GM12878 (cell line): ENCODE measurements around the gene CD38. TPM values are rescaled to one million over a fixed set of nuclear protein-coding genes. Genes with fewer than 3 reads are reported as not detected.

Experiments used
- ATAC-seq: fragments of 200-7000 bp; cut with Tn5 transposase; 3 replicates; pipeline ENCODE4 v1.9.1; 2020; ENCODE audit warnings: mild to moderate bottlenecking, moderate library complexity
- BruUV-seq: library from RNA; stranded (reverse); fragments of 400-500 nt; replicated peaks from 2 replicates; lab custom pipeline; 2021; lab: Mats Ljungman, UMichigan
- CTCF ChIA-PET: fragments of 300-600 bp; sonication (Branson Sonifier 250); formaldehyde crosslinking; extraction: SDS; loops from one replicate; lab custom pipeline; 2021; ENCODE audit warnings: inconsistent platforms; lab: Yijun Ruan, JAX
- POLR2A ChIA-PET: fragments of 350-600 bp; formaldehyde crosslinking; extraction: SDS; loops from one replicate; lab custom pipeline; 2021; ENCODE audit warnings: inconsistent platforms; lab: Charles Lee
- RAD21 ChIA-PET: fragments of 300-600 bp; sonication (Branson Sonifier 250); formaldehyde crosslinking; loops from one replicate; lab custom pipeline; 2023; ENCODE audit warnings: antibody characterized with exemption; ENCODE audit not compliant: unreplicated experiment; lab: Charles Lee
- SMC1A ChIA-PET: fragments of 300-600 bp; sonication (Branson Sonifier 250); formaldehyde crosslinking; loops from one replicate; lab custom pipeline; 2023; ENCODE audit not compliant: unreplicated experiment, uncharacterized antibody; lab: Charles Lee
- DNase-seq: peaks from one replicate; pipeline ENCODE4 v3.0.0-alpha.2; 2011; ENCODE audit warnings: low read depth, low spot score
- FAIRE-seq: peaks from 3 replicates; lab custom pipeline; 2011; peaks lifted over from hg19 to GRCh38; lab: Jason Lieb, UNC
- H2AFZ ChIP-seq: 2 replicates; pipeline ENCODE4 v1.6.0; 2011; ENCODE audit warnings: low read depth, low read length, control low read depth; ENCODE audit not compliant: control insufficient read depth
- H3K27ac ChIP-seq: 2 replicates; pipeline ENCODE4 v1.5.1; 2011; ENCODE audit warnings: control low read depth; ENCODE audit not compliant: control insufficient read depth, insufficient read depth
- H3K27me3 ChIP-seq, 2 experiments: replicated peaks in 1 of 2; 2 replicates each; pipeline versions ENCODE4 v1.6.0 to v1.6.1; 2011; ENCODE audit warnings: low read length in 1 of 2; ENCODE audit not compliant: control insufficient read depth in 2 of 2, insufficient read depth in 2 of 2
- H3K36me3 ChIP-seq, 2 experiments: 2 replicates each; pipeline ENCODE4 v1.5.1; 2011; ENCODE audit warnings: low read length in 1 of 2; ENCODE audit not compliant: control insufficient read depth in 2 of 2, insufficient read depth in 2 of 2
- H3K4me1 ChIP-seq: 2 replicates; pipeline ENCODE4 v1.6.1; 2011; ENCODE audit warnings: mild to moderate bottlenecking, low read length, moderate library complexity, mixed read lengths; ENCODE audit not compliant: control insufficient read depth, insufficient read depth
- H3K4me2 ChIP-seq: 2 replicates; pipeline ENCODE4 v1.6.0; 2011; ENCODE audit warnings: control low read depth; ENCODE audit not compliant: control insufficient read depth, insufficient read depth
- H3K4me3 ChIP-seq: fragments of 200-600 bp; sonication (generic); 2 replicates; pipeline ENCODE4 v1.5.1; 2016
- H3K79me2 ChIP-seq: 2 replicates; pipeline ENCODE4 v1.6.0; 2011; ENCODE audit warnings: low read length; ENCODE audit not compliant: control insufficient read depth, insufficient read depth
- H3K9ac ChIP-seq: 2 replicates; pipeline ENCODE4 v1.8.0; 2011; ENCODE audit warnings: low read length, control low read depth, mixed read lengths; ENCODE audit not compliant: control insufficient read depth, insufficient read depth
- H3K9me3 ChIP-seq: replicated peaks from 3 replicates; pipeline ENCODE4 v1.5.1; 2011; ENCODE audit warnings: mild to moderate bottlenecking, low read length; ENCODE audit not compliant: control insufficient read depth, insufficient read depth
- H4K20me1 ChIP-seq: 2 replicates; pipeline ENCODE4 v1.6.0; 2011; ENCODE audit not compliant: control insufficient read depth, insufficient read depth
- CHD4 ChIP-seq: fragments of 200-600 bp; sonication (generic); IDR thresholded peaks from 2 replicates; pipeline ENCODE4 v1.6.1; 2016; ENCODE audit warnings: mild to moderate bottlenecking
- CTCF ChIP-seq, 3 experiments: IDR thresholded peaks in 2 of 3; conservative IDR thresholded peaks in 1 of 3; 2 replicates each; pipeline ENCODE4 v1.5.1; 2011; ENCODE audit warnings: low read depth in 3 of 3, low read length in 3 of 3, mild to moderate bottlenecking in 3 of 3, control low read depth in 2 of 3, moderate library complexity in 2 of 3, inconsistent platforms in 1 of 3, mixed read lengths in 1 of 3; ENCODE audit not compliant: control insufficient read depth in 2 of 3, insufficient read depth in 1 of 3; ENCODE audit errors: extremely low read depth in 1 of 3
- CUX1 ChIP-seq: IDR thresholded peaks from 2 replicates; pipeline ENCODE4 v1.6.1; 2012; ENCODE audit warnings: improper control_type of control experiment, low read depth, low read length; ENCODE audit not compliant: insufficient replicate concordance
- DPF2 ChIP-seq: fragments of 450-650 bp; IDR thresholded peaks from 2 replicates; pipeline ENCODE4 v1.6.1; 2017; ENCODE audit warnings: mild to moderate bottlenecking
- RAD21 ChIP-seq: IDR thresholded peaks from 2 replicates; pipeline ENCODE4 v1.6.1; 2011; ENCODE audit warnings: mild to moderate bottlenecking, low read depth, low read length, moderate library complexity; ENCODE audit not compliant: insufficient read depth
- SPI1 ChIP-seq: IDR thresholded peaks from 2 replicates; pipeline ENCODE4 v1.6.1; 2011; ENCODE audit warnings: low read depth, mild to moderate bottlenecking, low read length, moderate library complexity, borderline replicate concordance; ENCODE audit not compliant: insufficient read depth
- ZNF274 ChIP-seq: IDR thresholded peaks from one replicate; pipeline ENCODE4 v1.8.0; 2011; ENCODE audit not compliant: insufficient read length, insufficient read depth
- WGBS: methylation state at CpG from one replicate; pipeline ENCODE4 v1.1.6; 2016; ENCODE audit warnings: low lambda C conversion rate; ENCODE audit not compliant: insufficient replicate concordance, insufficient coverage; ENCODE audit errors: missing lambda C conversion rate; 5-methylcytosine and 5-hydroxymethylcytosine counted together
- in situ Hi-C: fragments of 300-500 bp; cut with MboI; formaldehyde crosslinking; loops from 9 replicates; pipeline ENCODE4 v1.14.3; 2018; ENCODE audit warnings: mixed read lengths
- intact Hi-C: fragments of 100-400 bp; cut with micrococcal nuclease; formaldehyde crosslinking; loops from one replicate; pipeline ENCODE4 v1.14.2; 2022; ENCODE audit not compliant: unreplicated experiment
- polyA plus RNA-seq, 11 experiments: library from polyadenylated mRNA; depleted of rRNA in 4 of 11; unstranded in 6 of 11; stranded (reverse) in 5 of 11; fragments of >200 nt; fragmentation: Nextera tagmentation in 4 of 11; fragmentation: Illumina TruSeq in 1 of 11; extraction: Ambion mirVana in 4 of 11; extraction: Trizol in 1 of 11; gene quantifications; 1 replicate in 1 of 11; 2 replicates in 10 of 11; pipeline versions ENCODE4 v1.2.1 to v1.2.3, GENCODE V29; 2011 to 2016; ENCODE audit warnings: inconsistent platforms in 2 of 11, missing spikeins in 2 of 11, low read depth in 1 of 11
- total RNA-seq, 4 experiments: library from RNA; depleted of rRNA in 3 of 4; stranded (reverse); fragments of >200 nt in 3 of 4; fragmentation: Illumina TruSeq in 1 of 4; extraction: Trizol in 1 of 4; gene quantifications; 2 replicates each; pipeline versions ENCODE4 v1.2.1 to v1.2.3, GENCODE V29; 2013 to 2021

Gene CD38
- total and polyA plus RNA-seq, 10 of the 15 experiments (the other 5 are each of a cell fraction or from before 2014, with no cell fraction given) = 3.5 to 39.8 (median 12.7) TPM

- Histone ChIP-seq H3K79me2 (no peaks in the 10 kb centered on the region), H3K4me2 (no peak overlapping the region), H3K27me3 (no peaks in the 10 kb centered on the region; a peak in 1 of 4 replicates), H3K4me1 (no peaks in the 10 kb centered on the region), H3K9me3 (no peaks in the 10 kb centered on the region; the same call in 2 of the 3 replicates), H3K36me3 (no peaks in the 10 kb centered on the region), H3K4me3 (no peak overlapping the region), H3K9ac (no peak overlapping the region), H3K27ac (no peak overlapping the region), H4K20me1 (no peaks in the 10 kb centered on the region), H2AFZ (no peak overlapping the region)
- TF ChIP-seq SPI1 (peak; percentile 44; the same call in 1 of the 2 replicates), RAD21 (no peak), ZNF274 (no peak)
- intact Hi-C loops = no loop called here
- in situ Hi-C loops = no loop called here
- SMC1A ChIA-PET = interaction anchor here (0.7 to 3.2 kb wide), 4 partner anchors 11 to 147 kb away, joined by 3 to 17 read pairs (median 4); no protein-coding TSS in a partner anchor
- no peak for DNase-seq
- FAIRE-seq = no peak
- no TSS peak for BruUV-seq
- CTCF ChIA-PET = interaction anchor here (0.7 to 3.6 kb wide), 11 partner anchors 11 to 257 kb away, joined by 3 to 33 read pairs (median 6); no protein-coding TSS in a partner anchor
- no peak for ATAC-seq
- POLR2A ChIA-PET = interaction anchor here (0.5 kb wide), 1 partner anchor 10 kb away, joined by 4 read pairs; no protein-coding TSS in a partner anchor
- 43% methylated on average over 4 of the region's 4 CpGs for WGBS
- RAD21 ChIA-PET = interaction anchor here (1.0 to 3.5 kb wide), 6 partner anchors 20 to 220 kb away, joined by 4 to 16 read pairs (median 5); no protein-coding TSS in a partner anchor
Observed at GRCh38 chr4:15736514-15737050, 41.5 kb upstream of the CD38 start.

- ATAC-seq (0 out of 3 replicates have a peak, but pooled peaks have one; percentile 31), FAIRE-seq (no peak), DNase-seq (no peak)
- H3K79me2 ChIP-seq = no peaks in the 10 kb centered on the region
- no TSS peak for BruUV-seq
- H3K9me3 ChIP-seq = no peaks in the 10 kb centered on the region; the same call in 2 of the 3 replicates
- 0% methylated on average over 3 of the region's 3 CpGs for WGBS
- no peak overlapping the region for H3K9ac ChIP-seq
- H3K27me3 ChIP-seq = no peaks in the 10 kb centered on the region; a peak in 1 of 4 replicates
- ChIA-PET RAD21 (interaction anchor here (1.0 to 3.5 kb wide), 6 partner anchors 20 to 219 kb away, joined by 4 to 16 read pairs (median 5); no protein-coding TSS in a partner anchor), POLR2A (interaction anchor here (0.5 to 0.8 kb wide), 2 partner anchors 10 to 40 kb away, joined by 3 to 4 read pairs; no protein-coding TSS in a partner anchor), SMC1A (interaction anchor here (0.7 to 3.2 kb wide), 6 partner anchors 10 to 146 kb away, joined by 3 to 17 read pairs (median 4); partner anchors contain the start of gene CD38), CTCF (interaction anchor here (0.7 to 3.6 kb wide), 13 partner anchors 11 to 261 kb away, joined by 3 to 33 read pairs (median 6); no protein-coding TSS in a partner anchor)
- no peak overlapping the region for H3K27ac ChIP-seq
- intact Hi-C loops (no loop called here), in situ Hi-C loops (no loop called here)
- no peak overlapping the region for H3K4me2 ChIP-seq
- no peaks in the 10 kb centered on the region for H3K36me3 ChIP-seq
- H2AFZ ChIP-seq = no peak overlapping the region
- no peaks in the 10 kb centered on the region for H3K4me1 ChIP-seq
- no peaks in the 10 kb centered on the region for H4K20me1 ChIP-seq
- no peak overlapping the region for H3K4me3 ChIP-seq
- no peak for TF ChIP-seq CHD4
- TF ChIP-seq CTCF (IDR thresholded peaks at IDR 0.05 in 2 of 3, conservative IDR thresholded peaks at IDR 0.05 in 1 of 3; ENCODE audit: control insufficient read depth in 2 of 3, extremely low read depth in 1 of 3, insufficient read depth in 1 of 3, low read depth in 3 of 3, low read length in 3 of 3) = peak in 2 of 3 experiments; percentile 15 to 32; a peak in 2 of 6 replicates
- TF ChIP-seq DPF2 = no peak
- TF ChIP-seq CUX1 = no peak
Observed at GRCh38 chr4:15737255-15737654, 40.9 kb upstream of the CD38 start.
